ENCODE data around the gene NADSYN1. TPM values are rescaled to one million over a fixed set of nuclear protein-coding genes. Genes with fewer than 3 reads are reported as not detected.
"Not testable (repeated sequence)": the region's sequence is repeated elsewhere in the genome, so short reads cannot be mapped to it uniquely, and the experiment has no call there.

Gene NADSYN1
- total RNA-seq, 1 donor from 2014 or later = 55.4 TPM

GRCh38 chr11:71525938-71526495, 73.0 kb downstream of the NADSYN1 start:
- Mint-ChIP-seq H3K36me3 (ENCODE audit: unreplicated experiment) (no peaks in the 10 kb centered on the region), H3K9me3 (ENCODE audit: unreplicated experiment) (no peaks in the 10 kb centered on the region), H3K4me3 (ENCODE audit: unreplicated experiment) (no peak overlapping the region), H3K4me1 (ENCODE audit: unreplicated experiment) (no peaks in the 10 kb centered on the region), H3K27me3 (ENCODE audit: unreplicated experiment) (peaks cover 3% of the 10 kb centered on the region), H3K27ac (ENCODE audit: unreplicated experiment) (no peak overlapping the region)
- peak; percentile 57 for DNase-seq (ENCODE audit: extremely low spot score, unreplicated experiment)
- no peak for TF ChIP-seq CTCF (IDR thresholded peaks at IDR 0.05)

- not testable (repeated sequence) for H3K27me3 Mint-ChIP-seq (ENCODE audit: unreplicated experiment); H3K4me3 Mint-ChIP-seq (ENCODE audit: unreplicated experiment); H3K27ac Mint-ChIP-seq (ENCODE audit: unreplicated experiment); H3K4me1 Mint-ChIP-seq (ENCODE audit: unreplicated experiment); H3K36me3 Mint-ChIP-seq (ENCODE audit: unreplicated experiment); H3K9me3 Mint-ChIP-seq (ENCODE audit: unreplicated experiment)
- peak; percentile 60 for DNase-seq (ENCODE audit: extremely low spot score, unreplicated experiment)
Measured at GRCh38 chr11:71526796-71527575, 74.0 kb downstream of the NADSYN1 start, which contains the start of gene KRTAP5-7. Gene KRTAP5-7 (plus strand): TSS chr11:71527267. CDS start chr11:71527301, 34 bp downstream.

- DNase-seq (ENCODE audit: extremely low spot score, unreplicated experiment) = peak; percentile 70
- Mint-ChIP-seq H3K4me3 (ENCODE audit: unreplicated experiment) (no peak overlapping the region), H3K27ac (ENCODE audit: unreplicated experiment) (no peak overlapping the region), H3K4me1 (ENCODE audit: unreplicated experiment) (no peaks in the 10 kb centered on the region), H3K36me3 (ENCODE audit: unreplicated experiment) (no peaks in the 10 kb centered on the region), H3K9me3 (ENCODE audit: unreplicated experiment) (no peaks in the 10 kb centered on the region), H3K27me3 (ENCODE audit: unreplicated experiment) (peaks cover 3% of the 10 kb centered on the region)
- no peak for TF ChIP-seq CTCF (IDR thresholded peaks at IDR 0.05)
Measured at GRCh38 chr11:71527576-71528210, 74.7 kb downstream of the NADSYN1 start.

GRCh38 chr11:71530602-71531001, 77.6 kb downstream of the NADSYN1 start:
- H3K27me3 Mint-ChIP-seq (ENCODE audit: unreplicated experiment) = peaks cover 3% of the 10 kb centered on the region
- H3K4me1 Mint-ChIP-seq (ENCODE audit: unreplicated experiment) = no peaks in the 10 kb centered on the region
- no peaks in the 10 kb centered on the region for H3K36me3 Mint-ChIP-seq (ENCODE audit: unreplicated experiment)
- TF ChIP-seq CTCF (IDR thresholded peaks at IDR 0.05) = no peak
- H3K9me3 Mint-ChIP-seq (ENCODE audit: unreplicated experiment) = no peaks in the 10 kb centered on the region
- DNase-seq (ENCODE audit: extremely low spot score, unreplicated experiment) = peak; percentile 53
- H3K4me3 Mint-ChIP-seq (ENCODE audit: unreplicated experiment) = no peak overlapping the region
- no peak overlapping the region for H3K27ac Mint-ChIP-seq (ENCODE audit: unreplicated experiment)

GRCh38 chr11:71532036-71532610, 79.1 kb downstream of the NADSYN1 start:
- Mint-ChIP-seq H3K4me1 (ENCODE audit: unreplicated experiment) (no peaks in the 10 kb centered on the region), H3K4me3 (ENCODE audit: unreplicated experiment) (no peak overlapping the region), H3K9me3 (ENCODE audit: unreplicated experiment) (no peaks in the 10 kb centered on the region), H3K36me3 (ENCODE audit: unreplicated experiment) (no peaks in the 10 kb centered on the region), H3K27me3 (ENCODE audit: unreplicated experiment) (no peaks in the 10 kb centered on the region), H3K27ac (ENCODE audit: unreplicated experiment) (no peak overlapping the region)
- DNase-seq (ENCODE audit: extremely low spot score, unreplicated experiment) = peak; percentile 34
- TF ChIP-seq CTCF (IDR thresholded peaks at IDR 0.05) = no peak

- peak; percentile 66 for DNase-seq (ENCODE audit: extremely low spot score, unreplicated experiment)
- not testable (repeated sequence) for H3K36me3 Mint-ChIP-seq (ENCODE audit: unreplicated experiment); H3K4me3 Mint-ChIP-seq (ENCODE audit: unreplicated experiment); H3K27me3 Mint-ChIP-seq (ENCODE audit: unreplicated experiment); H3K27ac Mint-ChIP-seq (ENCODE audit: unreplicated experiment); H3K4me1 Mint-ChIP-seq (ENCODE audit: unreplicated experiment); H3K9me3 Mint-ChIP-seq (ENCODE audit: unreplicated experiment)
Measured at GRCh38 chr11:71534711-71535608, 82.0 kb downstream of the NADSYN1 start.

Measured in osteocyte (in vitro differentiated cells).